ENCODE measurements around the gene VSTM2B. TPM values are rescaled to one million over a fixed set of nuclear protein-coding genes. Genes with fewer than 3 reads are reported as not detected.

The VSTM2B gene
- total RNA-seq, 4 donors from 2014 or later: not detected

GRCh38 chr19:29524201-29524911, 1.4 kb upstream of the VSTM2B start:
- no peak for TF ChIP-seq POLR2A (IDR thresholded peaks at IDR 0.05)
- TF ChIP-seq, protein P1, sequence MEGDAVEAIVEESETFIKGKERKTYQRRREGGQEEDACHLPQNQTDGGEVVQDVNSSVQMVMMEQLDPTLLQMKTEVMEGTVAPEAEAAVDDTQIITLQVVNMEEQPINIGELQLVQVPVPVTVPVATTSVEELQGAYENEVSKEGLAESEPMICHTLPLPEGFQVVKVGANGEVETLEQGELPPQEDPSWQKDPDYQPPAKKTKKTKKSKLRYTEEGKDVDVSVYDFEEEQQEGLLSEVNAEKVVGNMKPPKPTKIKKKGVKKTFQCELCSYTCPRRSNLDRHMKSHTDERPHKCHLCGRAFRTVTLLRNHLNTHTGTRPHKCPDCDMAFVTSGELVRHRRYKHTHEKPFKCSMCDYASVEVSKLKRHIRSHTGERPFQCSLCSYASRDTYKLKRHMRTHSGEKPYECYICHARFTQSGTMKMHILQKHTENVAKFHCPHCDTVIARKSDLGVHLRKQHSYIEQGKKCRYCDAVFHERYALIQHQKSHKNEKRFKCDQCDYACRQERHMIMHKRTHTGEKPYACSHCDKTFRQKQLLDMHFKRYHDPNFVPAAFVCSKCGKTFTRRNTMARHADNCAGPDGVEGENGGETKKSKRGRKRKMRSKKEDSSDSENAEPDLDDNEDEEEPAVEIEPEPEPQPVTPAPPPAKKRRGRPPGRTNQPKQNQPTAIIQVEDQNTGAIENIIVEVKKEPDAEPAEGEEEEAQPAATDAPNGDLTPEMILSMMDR (IDR thresholded peaks at IDR 0.05): no peak
- Histone ChIP-seq H3K9me3 (no peaks in the 10 kb centered on the region), H3K27ac (no peak overlapping the region), H3K36me3 (no peaks in the 10 kb centered on the region), H3K4me3 (no peak overlapping the region), H3K27me3 (peaks cover 9 to 100% (median 37%) of the 10 kb centered on the region in 4 donors), H3K4me1 (peaks cover 28 to 46% (median 30%) of the 10 kb centered on the region in 3 donors)
- DNase-seq: no peak
- intact Hi-C loops (cut with DNase I): no loop called here
- 9 to 17% methylated on average over 1 to 10 of the region's 14 CpGs for WGBS, 2 donors

DNA sequence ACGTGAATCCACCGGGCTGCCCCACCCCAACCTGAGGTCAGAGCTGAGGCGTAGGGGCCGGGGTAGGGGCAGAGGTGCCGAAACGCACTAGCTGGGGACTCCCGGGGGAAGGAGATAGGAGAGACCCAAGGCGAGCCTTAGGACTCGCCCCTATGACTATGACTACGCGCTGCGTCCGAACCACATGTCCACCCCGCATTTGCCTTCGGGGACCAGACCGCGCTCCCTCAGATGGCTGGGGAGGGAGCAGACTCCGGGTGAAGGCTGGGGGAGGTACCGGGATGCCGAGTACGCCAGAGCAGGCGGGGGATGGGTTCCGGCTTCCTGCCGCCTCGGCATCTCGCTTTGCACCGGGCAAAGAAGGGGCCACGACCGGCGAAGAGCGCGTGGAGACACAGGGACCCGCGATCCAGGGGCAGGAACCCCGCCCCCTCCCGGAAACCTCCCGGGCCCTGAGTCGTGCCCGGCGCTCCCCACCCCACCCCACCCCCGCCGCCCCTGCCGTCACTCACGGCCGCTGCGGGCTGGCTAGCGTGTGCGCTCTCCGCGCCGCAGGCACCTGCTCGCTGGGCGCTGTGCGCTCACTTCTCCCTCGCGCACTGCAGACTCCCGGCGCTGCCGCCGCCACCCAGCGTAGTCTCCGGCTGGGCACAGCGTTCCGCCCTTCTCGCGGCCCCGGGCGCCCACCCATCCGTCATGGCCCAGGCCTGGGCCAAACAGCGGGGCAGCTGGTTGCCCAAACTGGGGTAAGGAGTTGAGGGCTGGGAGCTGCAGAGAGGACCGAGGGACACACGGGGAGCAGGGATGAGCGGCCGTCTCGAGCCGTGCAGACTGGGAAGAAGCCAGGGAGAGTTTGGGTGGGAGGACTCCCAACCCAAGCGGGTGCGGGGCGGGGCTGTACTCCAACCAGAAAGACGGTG, 622 bp upstream of the VSTM2B start:
- Histone ChIP-seq H3K36me3 (no peaks in the 10 kb centered on the region), H3K27ac (no peak overlapping the region), H3K27me3 (peaks cover 14 to 100% (median 40%) of the 10 kb centered on the region in 4 donors), H3K9me3 (no peaks in the 10 kb centered on the region), H3K4me3 (peak overlapping the region in 1 of 4 donors; percentile 46), H3K4me1 (peaks cover 30 to 54% (median 33%) of the 10 kb centered on the region in 3 donors)
- no peak for TF ChIP-seq POLR2A (IDR thresholded peaks at IDR 0.05)
- TF ChIP-seq, protein P1 (IDR thresholded peaks at IDR 0.05): no peak
- intact Hi-C loops (cut with DNase I): no loop called here
- DNase-seq: no peak
- 3 to 40% methylated on average over 5 to 17 of the region's 80 CpGs for WGBS, 2 donors

DNA sequence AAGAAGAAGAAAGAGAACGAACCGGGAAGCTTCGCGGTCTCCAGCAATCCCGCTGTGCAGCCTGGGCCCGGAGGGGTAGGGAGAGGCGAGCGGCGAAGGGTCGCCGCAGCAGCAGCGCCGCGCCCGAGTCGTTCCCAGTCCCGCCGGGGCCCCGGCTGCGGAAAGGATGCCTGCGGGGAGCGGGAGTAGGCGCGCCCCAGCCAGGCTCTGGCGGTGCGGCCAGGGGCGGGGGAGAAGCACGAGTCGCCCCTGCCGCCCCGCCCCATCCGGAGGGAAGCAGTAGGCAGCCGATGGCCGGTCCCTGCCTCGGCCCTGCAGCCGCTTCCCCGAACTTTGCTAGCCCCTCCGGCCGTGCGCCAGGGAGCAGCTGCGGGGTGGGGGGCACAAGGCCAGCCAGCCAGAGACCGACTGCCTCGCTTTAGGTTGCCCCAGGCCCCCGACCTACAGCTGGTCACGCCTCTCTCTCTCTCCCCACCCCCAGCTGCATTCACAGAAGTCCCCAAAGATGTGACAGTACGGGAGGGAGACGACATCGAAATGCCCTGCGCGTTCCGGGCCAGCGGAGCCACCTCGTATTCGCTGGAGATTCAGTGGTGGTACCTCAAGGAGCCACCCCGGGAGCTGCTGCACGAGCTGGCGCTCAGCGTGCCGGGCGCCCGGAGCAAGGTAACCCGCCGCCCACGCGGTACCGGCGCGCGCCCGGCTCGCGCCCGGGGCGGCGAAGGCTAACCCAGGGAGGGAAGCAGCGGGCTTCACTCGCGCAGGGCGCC, 1.1 kb downstream of the VSTM2B start:
- H3K4me1 ChIP-seq: peaks cover 30 to 58% (median 34%) of the 10 kb centered on the region in 3 donors
- no peak for TF ChIP-seq POLR2A (IDR thresholded peaks at IDR 0.05)
- TF ChIP-seq, protein P1 (IDR thresholded peaks at IDR 0.05): no peak
- intact Hi-C loops (cut with DNase I): no loop called here
- H3K27ac ChIP-seq: no peak overlapping the region
- peaks cover 16 to 100% (median 43%) of the 10 kb centered on the region in 4 donors for H3K27me3 ChIP-seq
- no peak for DNase-seq
- H3K36me3 ChIP-seq: no peaks in the 10 kb centered on the region
- peak overlapping the region in 2 of 4 donors; percentile 21 to 46 for H3K4me3 ChIP-seq
- WGBS, 2 donors: 0% methylated on average over 9 of the region's 79 CpGs; no CpG with 5 or more reads in 1 of the 2 donors
- H3K9me3 ChIP-seq: no peaks in the 10 kb centered on the region

GRCh38 chr19:29527500-29528328, 1.9 kb downstream of the VSTM2B start:
- 20 to 32% methylated on average over 14 to 20 of the region's 31 CpGs for WGBS, 2 donors
- TF ChIP-seq, protein P1 (IDR thresholded peaks at IDR 0.05): no peak
- no peak for TF ChIP-seq POLR2A (IDR thresholded peaks at IDR 0.05)
- H3K9me3 ChIP-seq: no peaks in the 10 kb centered on the region
- intact Hi-C loops (cut with DNase I): no loop called here
- DNase-seq: no peak
- H3K4me3 ChIP-seq: peak overlapping the region in 1 of 4 donors; percentile 57
- no peak overlapping the region for H3K27ac ChIP-seq
- H3K4me1 ChIP-seq: peaks cover 30 to 58% (median 34%) of the 10 kb centered on the region in 3 donors
- H3K27me3 ChIP-seq: peaks cover 16 to 100% (median 43%) of the 10 kb centered on the region in 4 donors
- no peaks in the 10 kb centered on the region for H3K36me3 ChIP-seq
